Limb (tissue), 2 donors: ENCODE data around the gene ZNF516.

Experiments used
- DNase-seq, 2 donors: peaks; one replicate each; pipeline ENCODE4 v3.0.0-alpha.2; 2016; ENCODE audit errors: extremely low spot score in 2 of 2

Gene ZNF516

GRCh38 chr18:76456018-76456750, 38.9 kb downstream of the ZNF516 start:
- peak in 1 of 2 donors; percentile 18 for DNase-seq

- DNase-seq: peak in 1 of 2 donors; percentile 21
These were observed 39.9 kb downstream of the ZNF516 start for GRCh38 chr18:76455003-76455676.

GRCh38 chr18:76454418-76454817, 40.6 kb downstream of the ZNF516 start:
- DNase-seq: no peak

GRCh38 chr18:76453932-76454331, 41.1 kb downstream of the ZNF516 start:
- no peak for DNase-seq

- DNase-seq: peak in 1 of 2 donors; percentile 21
These were observed 41.9 kb downstream of the ZNF516 start for GRCh38 chr18:76453057-76453561.

- DNase-seq: peak in 1 of 2 donors; percentile 49
These were observed 42.7 kb downstream of the ZNF516 start for GRCh38 chr18:76452357-76452756.

- peak in 1 of 2 donors; percentile 71 for DNase-seq
These were observed 43.4 kb downstream of the ZNF516 start for GRCh38 chr18:76451396-76452331.

- DNase-seq: peak; percentile 57 to 63
These were observed 44.3 kb downstream of the ZNF516 start for GRCh38 chr18:76450452-76451395.

- peak in 1 of 2 donors; percentile 28 for DNase-seq
These were observed 46.0 kb downstream of the ZNF516 start for GRCh38 chr18:76449111-76449453.

- peak in 1 of 2 donors; percentile 27 for DNase-seq
These were observed 46.6 kb downstream of the ZNF516 start for GRCh38 chr18:76448256-76449110.

GRCh38 chr18:76447258-76447890, 47.7 kb downstream of the ZNF516 start:
- DNase-seq: peak in 1 of 2 donors; percentile 30

- peak in 1 of 2 donors; percentile 28 for DNase-seq
These were observed 48.5 kb downstream of the ZNF516 start for GRCh38 chr18:76446321-76447257.

GRCh38 chr18:76445741-76446232, 49.3 kb downstream of the ZNF516 start:
- DNase-seq: peak in 1 of 2 donors; percentile 31

- DNase-seq: no peak
These were observed 49.8 kb downstream of the ZNF516 start for GRCh38 chr18:76445275-76445674.

GRCh38 chr18:76444446-76445105, 50.5 kb downstream of the ZNF516 start:
- peak in 1 of 2 donors; percentile 24 for DNase-seq

GRCh38 chr18:76443519-76444445, 51.3 kb downstream of the ZNF516 start:
- peak in 1 of 2 donors; percentile 32 for DNase-seq
